ENCODE measurements around the gene APBB2.
"Not testable (repeated sequence)": the region's sequence is repeated elsewhere in the genome, so short reads cannot be mapped to it uniquely, and the experiment has no call there.

APBB2 gene

GRCh38 chr4:40840985-40841571 lies 373.3 kb downstream of the APBB2 start:
- peak; percentile 71 for DNase-seq

DNA sequence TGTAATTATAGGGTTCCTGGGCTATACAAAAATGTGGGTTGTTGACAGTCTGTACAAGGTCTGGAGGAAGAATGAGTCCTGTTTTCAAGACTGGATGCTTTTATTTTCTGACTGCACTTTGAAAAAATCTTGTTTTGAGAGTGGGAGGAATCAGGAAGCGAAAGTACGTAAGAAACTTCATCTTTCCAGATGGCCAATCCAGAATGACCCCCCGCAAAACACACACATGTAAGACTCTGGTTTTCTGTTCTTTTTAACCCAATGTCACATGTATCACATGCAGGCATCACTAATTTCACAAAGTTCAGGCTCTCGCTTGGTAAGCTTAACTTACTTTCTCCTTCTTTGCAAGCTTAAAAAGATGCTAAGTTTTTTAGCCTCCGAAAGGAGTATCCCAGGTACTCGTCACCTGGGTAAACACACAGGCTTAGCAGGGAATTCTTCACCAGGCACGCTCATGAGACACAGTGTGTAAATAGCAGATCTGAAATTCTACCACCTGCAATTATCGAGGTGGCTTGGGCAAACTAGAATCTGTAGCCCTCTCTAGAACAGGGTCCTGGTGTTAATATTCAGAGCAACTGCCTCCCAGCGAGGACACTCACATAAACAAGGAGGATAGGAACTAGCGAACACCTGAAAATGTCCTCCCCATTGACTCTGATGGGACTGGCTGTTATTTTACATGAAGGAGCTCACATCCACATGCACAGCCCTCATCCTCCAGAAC lies 373.9 kb downstream of the APBB2 start:
- no peak for DNase-seq

- DNase-seq = no peak
Observed at GRCh38 chr4:40838742-40839141, 375.6 kb downstream of the APBB2 start.

DNA sequence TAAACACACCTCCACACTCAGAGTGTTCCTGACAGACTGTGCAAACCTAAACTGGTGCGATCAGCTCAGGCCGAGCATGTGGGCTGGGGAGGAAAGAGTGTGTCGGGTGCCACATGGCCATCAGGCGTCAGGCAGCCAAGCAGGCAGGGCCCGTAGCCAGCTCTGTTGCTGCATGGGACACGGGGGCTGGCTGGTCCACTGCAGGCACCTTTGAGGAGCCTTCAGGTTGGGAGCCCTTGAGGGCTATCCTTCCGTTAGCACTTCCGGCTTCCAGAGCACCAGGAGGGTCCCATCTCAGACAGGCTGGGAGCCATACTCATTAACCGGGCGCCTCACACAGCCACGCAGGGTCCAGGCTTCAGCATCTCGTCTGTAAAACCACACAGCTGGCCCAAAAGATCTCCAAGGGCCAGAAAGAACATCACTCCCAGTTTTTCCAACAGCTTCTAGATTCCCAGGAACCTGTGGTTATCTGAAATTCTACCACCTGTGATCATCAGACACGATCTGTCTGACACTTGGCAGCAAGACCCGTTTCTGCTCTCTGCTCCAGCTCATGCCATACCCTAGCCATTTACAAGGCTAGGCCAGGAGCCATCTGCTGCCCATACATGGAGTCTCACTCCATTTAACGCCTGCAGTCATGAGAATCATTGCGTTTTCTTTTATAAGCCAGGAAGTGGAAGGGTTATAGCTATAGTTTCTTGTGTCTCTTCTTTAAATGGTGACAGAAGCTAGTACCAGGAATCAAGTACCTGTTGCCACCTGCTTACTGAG lies 377.1 kb downstream of the APBB2 start:
- peak; percentile 50 for DNase-seq

- no peak for DNase-seq
Observed at GRCh38 chr4:40833212-40833611, 381.1 kb downstream of the APBB2 start.

- DNase-seq = no peak
Observed at GRCh38 chr4:40832175-40832574, 382.2 kb downstream of the APBB2 start.

GRCh38 chr4:40831146-40831907 lies 383.0 kb downstream of the APBB2 start:
- DNase-seq = no peak

DNA sequence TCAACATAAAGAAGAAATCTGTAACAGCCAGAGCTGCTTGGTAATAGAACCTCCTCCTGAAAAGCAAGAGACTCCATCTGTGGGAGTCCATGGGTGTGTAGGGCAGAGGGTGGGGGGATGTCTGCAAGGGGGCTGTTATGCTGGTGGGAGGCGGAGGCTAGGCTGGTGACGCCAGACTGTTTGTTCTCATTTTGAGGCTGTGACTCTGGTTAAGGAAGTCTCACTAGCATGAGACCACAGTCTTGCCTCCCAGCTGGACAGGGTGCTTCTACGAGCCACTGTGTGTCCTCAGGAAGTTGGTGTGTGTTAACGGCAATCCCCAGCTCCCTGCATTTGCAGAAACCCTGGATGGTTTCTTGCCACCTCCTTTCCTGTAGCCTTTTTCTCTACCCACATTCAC lies 384.8 kb downstream of the APBB2 start:
- no peak for DNase-seq

GRCh38 chr4:40828661-40829060 lies 385.7 kb downstream of the APBB2 start:
- no peak for DNase-seq

DNA sequence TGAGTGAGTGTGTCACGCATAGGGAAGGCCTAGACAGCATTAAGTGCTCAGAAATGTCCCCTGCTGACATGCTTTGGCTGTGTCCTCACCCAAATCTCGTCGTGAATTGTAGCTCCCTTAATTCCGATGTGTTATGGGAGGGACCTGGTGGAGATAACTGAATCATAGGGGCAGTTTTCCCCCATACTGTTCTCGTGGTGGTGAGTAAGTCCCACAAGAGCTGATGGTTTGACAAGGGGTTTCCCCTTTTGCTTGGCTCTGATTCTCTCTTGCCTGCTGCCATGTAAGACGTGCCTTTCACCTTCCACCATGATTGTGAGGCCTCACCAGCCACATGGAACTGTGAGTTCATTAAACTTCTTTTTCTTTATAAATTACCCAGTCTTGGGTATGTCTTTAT lies 386.6 kb downstream of the APBB2 start:
- no peak for DNase-seq

DNA sequence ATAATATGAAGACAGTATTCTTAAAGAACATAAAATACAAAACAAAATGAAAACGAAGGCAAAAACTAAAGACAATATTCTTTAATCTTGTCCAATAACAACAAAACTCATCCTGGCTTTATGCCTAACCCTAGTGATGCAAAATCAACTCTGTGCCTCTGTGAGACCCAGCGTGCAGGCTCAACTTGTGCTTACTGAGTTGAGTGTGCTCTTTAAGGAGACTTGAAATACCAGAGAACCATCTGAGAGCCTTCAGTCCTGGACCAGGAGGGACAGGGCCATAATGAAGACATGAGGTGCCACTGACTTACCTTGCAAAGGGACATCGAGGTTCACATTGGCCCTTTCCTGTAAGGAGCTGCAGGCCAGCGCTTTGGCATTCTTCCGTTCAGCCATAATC lies 387.5 kb downstream of the APBB2 start:
- no peak for DNase-seq

GRCh38 chr4:40825014-40825838 lies 389.1 kb downstream of the APBB2 start:
- no peak for DNase-seq

DNA sequence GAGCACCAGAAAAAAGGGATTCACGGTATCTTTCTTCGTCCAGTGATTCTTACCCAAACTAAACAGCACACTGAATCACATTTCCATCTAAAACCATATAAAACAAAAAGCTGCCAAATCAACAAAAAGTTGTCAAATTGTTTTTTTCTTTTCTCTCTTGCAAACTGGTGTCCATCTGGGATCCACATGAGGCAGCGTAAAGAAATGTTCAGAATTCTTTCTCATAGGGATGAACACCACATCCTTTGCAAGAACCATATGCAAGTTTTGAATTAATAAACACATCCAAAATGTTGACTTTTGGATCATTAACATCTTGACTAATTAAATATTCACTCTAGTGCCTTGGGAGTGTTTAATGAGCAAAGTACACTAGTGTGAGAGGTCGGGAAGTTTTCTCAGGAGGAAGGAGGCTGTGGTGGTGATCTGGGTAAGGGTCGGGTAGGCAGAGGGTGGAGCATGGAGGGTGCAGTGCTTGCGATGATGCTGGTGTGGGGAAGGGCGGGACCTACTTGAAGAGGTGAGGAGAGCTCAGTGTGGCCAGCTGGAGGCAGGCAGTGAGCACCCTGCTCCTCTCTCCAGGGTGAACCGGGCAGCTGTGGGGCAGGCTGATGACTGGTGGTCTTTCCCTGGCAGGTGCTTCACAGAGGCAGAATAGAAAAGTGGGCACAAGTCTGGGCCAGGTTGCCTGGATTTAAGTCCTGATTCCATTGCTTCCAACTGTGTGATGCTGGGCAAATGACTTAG lies 391.7 kb downstream of the APBB2 start:
- no peak for DNase-seq

GRCh38 chr4:40820101-40820500 lies 394.2 kb downstream of the APBB2 start:
- DNase-seq = no peak

GRCh38 chr4:40817157-40817556 lies 397.2 kb downstream of the APBB2 start:
- not testable (repeated sequence) for DNase-seq

- DNase-seq = no peak
Observed at GRCh38 chr4:40812856-40813255, 401.5 kb downstream of the APBB2 start.

DNA sequence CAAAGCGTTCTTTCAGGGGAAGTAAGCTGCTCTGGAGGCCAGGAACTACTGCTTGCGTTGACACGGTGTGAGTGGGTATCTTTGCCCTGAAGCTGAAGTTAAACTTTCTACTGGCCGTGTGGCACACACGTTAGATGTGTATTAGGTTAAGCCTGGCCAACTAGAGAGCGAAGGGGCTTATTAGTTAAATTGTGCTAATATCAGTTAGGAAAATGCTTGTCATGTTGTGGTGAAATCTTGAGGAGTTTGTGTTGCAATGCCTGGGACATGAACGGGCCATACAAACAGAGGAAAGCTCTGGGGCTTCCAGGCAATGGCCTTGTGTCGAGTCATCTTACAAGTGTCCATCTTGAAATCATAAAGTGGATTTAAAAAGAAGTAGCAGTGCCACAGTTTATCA lies 402.0 kb downstream of the APBB2 start:
- no peak for DNase-seq

- DNase-seq = no peak
Observed at GRCh38 chr4:40811956-40812355, 402.4 kb downstream of the APBB2 start.

DNA sequence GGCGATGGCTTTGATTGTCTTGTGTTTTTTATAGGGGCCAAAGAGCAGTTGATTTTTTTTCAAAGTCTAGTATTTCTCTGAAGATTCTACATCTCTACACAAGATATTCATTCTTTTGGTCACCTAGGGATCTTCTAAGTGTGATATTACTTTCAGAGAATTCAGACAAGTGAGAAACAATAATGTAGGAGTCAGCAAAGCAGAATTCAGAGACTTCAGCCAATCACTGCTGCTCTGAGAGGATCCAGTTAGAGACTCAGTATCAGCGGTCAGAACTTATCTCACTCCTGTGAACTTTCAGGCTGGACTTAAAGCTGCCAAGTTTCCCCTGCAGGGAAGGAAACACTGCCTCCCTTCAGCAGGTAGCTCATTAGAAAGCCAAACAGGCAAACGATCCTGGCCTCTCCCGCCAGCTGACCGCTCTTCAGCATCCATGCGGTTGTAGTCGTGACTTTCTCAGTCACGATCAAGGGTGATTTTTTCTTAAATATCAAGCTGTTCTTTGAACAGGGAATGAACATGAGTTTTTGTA lies 405.4 kb downstream of the APBB2 start:
- DNase-seq = no peak

DNA sequence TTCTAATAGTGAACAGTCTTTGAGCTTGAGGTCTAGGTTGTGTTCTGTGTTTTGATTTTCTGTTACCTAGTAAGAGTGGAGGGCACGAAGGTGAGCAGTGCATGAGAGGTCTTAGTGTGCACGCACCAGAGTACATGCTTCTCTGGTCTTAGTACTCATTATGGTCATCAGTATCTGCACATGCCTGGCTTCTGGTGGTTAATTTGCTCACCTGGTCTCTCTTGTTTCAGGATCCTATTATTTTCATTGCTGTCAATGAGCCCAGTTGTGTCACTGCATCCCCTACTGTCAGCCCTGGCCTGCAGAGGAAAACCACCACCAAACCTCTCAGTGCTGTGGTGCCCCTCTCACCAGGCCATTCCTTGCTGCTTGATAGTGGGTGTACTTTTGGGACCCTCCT lies 409.7 kb downstream of the APBB2 start:
- no peak for DNase-seq

DNA sequence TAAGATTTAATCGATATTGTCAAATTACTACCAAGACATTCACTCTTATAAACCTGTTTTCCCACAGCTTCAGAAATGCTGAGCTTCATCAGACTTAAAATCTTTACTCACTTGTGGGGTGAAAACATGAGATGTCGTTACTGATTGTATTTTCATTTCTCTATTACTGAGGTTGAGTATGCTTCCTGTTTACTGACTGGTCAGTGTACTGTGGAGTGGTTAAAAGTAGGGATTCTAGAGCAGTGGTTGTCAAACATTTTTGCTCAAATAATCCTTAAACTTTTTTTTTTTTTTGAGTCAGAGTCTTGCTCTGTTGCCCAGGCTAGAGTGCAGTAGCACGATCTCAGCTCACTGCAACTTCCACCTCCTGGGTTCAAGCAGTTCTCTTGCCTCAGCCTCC lies 414.3 kb downstream of the APBB2 start:
- no peak for DNase-seq

All from NCI-H1092 (cell line).